Liver (tissue), 9 donors: ENCODE measurements around the gene BICRA. TPM values are rescaled to one million over a fixed set of nuclear protein-coding genes. Genes with fewer than 3 reads are reported as not detected.
"Not testable (repeated sequence)": the region's sequence is repeated elsewhere in the genome, so short reads cannot be mapped to it uniquely, and the experiment has no call there.

Source experiments
- DNase-seq: peaks from one replicate; pipeline ENCODE4 v3.0.0-alpha.2; 2017; ENCODE audit warnings: low spot score
- H3K27ac ChIP-seq, 2 donors: one replicate each; pipeline ENCODE4 v1.7.0; 2013; ENCODE audit warnings: inconsistent platforms in 2 of 2, low read length in 2 of 2, control low read depth in 1 of 2, low read depth in 1 of 2, mild to moderate bottlenecking in 1 of 2
- H3K27me3 ChIP-seq, 4 donors: one replicate each; pipeline versions ENCODE4 v1.6.1 to v1.7.0; 2013; ENCODE audit warnings: low read length in 3 of 4, inconsistent platforms in 1 of 4, mild to moderate bottlenecking in 1 of 4, moderate library complexity in 1 of 4; ENCODE audit not compliant: control insufficient read depth in 4 of 4, insufficient read depth in 4 of 4
- H3K36me3 ChIP-seq, 4 donors: one replicate each; pipeline versions ENCODE4 v1.6.1 to v1.7.0; 2013; ENCODE audit warnings: low read length in 3 of 4, mild to moderate bottlenecking in 3 of 4, low read depth in 1 of 4, moderate library complexity in 1 of 4; ENCODE audit not compliant: control insufficient read depth in 4 of 4, insufficient read depth in 3 of 4
- H3K4me1 ChIP-seq, 4 donors: one replicate each; pipeline versions ENCODE4 v1.6.1 to v1.7.0; 2013; ENCODE audit warnings: low read length in 3 of 4, mild to moderate bottlenecking in 3 of 4, moderate library complexity in 1 of 4; ENCODE audit not compliant: control insufficient read depth in 4 of 4, insufficient read depth in 4 of 4
- H3K4me3 ChIP-seq, 3 donors: one replicate each; pipeline versions ENCODE4 v1.6.1 to v1.7.0; 2013; ENCODE audit warnings: low read length in 3 of 3, control low read depth in 1 of 3, low read depth in 1 of 3, mild to moderate bottlenecking in 1 of 3
- H3K9ac ChIP-seq, 2 donors: one replicate each; pipeline ENCODE4 v1.7.0; 2013; ENCODE audit warnings: low read length in 2 of 2, mild to moderate bottlenecking in 2 of 2, moderate library complexity in 2 of 2, control low read depth in 1 of 2, low read depth in 1 of 2
- H3K9me3 ChIP-seq, 4 donors: one replicate each; pipeline versions ENCODE4 v1.6.1 to v1.7.0; 2013; ENCODE audit warnings: low read length in 3 of 4; ENCODE audit not compliant: control insufficient read depth in 4 of 4
- CTCF ChIP-seq: fragments of 150-350 bp; IDR thresholded peaks from 2 replicates; pipeline ENCODE4 v1.5.1; 2017; ENCODE audit warnings: improper control_type of control experiment, low read depth, low read length; ENCODE audit not compliant: missing input control
- EGR1 ChIP-seq, 2 donors: IDR thresholded peaks; 2 replicates each; pipeline ENCODE4 v1.6.1; 2016 to 2018; ENCODE audit warnings: antibody characterized with exemption in 2 of 2, low read depth in 2 of 2
- FOXA1 ChIP-seq: IDR thresholded peaks from 2 replicates; pipeline ENCODE4 v1.6.1; 2016; ENCODE audit warnings: antibody characterized with exemption
- FOXA2 ChIP-seq: IDR thresholded peaks from 2 replicates; pipeline ENCODE4 v1.6.1; 2016; ENCODE audit warnings: antibody characterized with exemption
- GABPA ChIP-seq, 2 donors: IDR thresholded peaks in 1 of 2; conservative IDR thresholded peaks in 1 of 2; 2 replicates each; pipeline ENCODE4 v1.6.1; 2016; ENCODE audit warnings: antibody characterized with exemption in 2 of 2, mild to moderate bottlenecking in 1 of 2, moderate library complexity in 1 of 2
- HNF4A ChIP-seq, 2 donors: conservative IDR thresholded peaks; 2 replicates each; pipeline ENCODE4 v1.6.1; 2016; ENCODE audit warnings: antibody characterized with exemption in 2 of 2, mild to moderate bottlenecking in 2 of 2
- HNF4G ChIP-seq: IDR thresholded peaks from 2 replicates; pipeline ENCODE4 v1.6.1; 2016; ENCODE audit warnings: antibody characterized with exemption
- JUND ChIP-seq, 2 donors: IDR thresholded peaks; 2 replicates each; pipeline ENCODE4 v1.6.1; 2016; ENCODE audit warnings: antibody characterized with exemption in 2 of 2
- NR2F2 ChIP-seq: IDR thresholded peaks from 2 replicates; pipeline ENCODE4 v1.6.1; 2016; ENCODE audit warnings: antibody characterized with exemption
- RAD21 ChIP-seq, 2 donors: IDR thresholded peaks; 2 replicates each; pipeline ENCODE4 v1.6.1; 2016; ENCODE audit warnings: antibody characterized with exemption in 2 of 2, mild to moderate bottlenecking in 2 of 2
- REST ChIP-seq: IDR thresholded peaks from 2 replicates; pipeline ENCODE4 v1.6.1; 2016; ENCODE audit warnings: antibody characterized with exemption, mild to moderate bottlenecking
- RXRA ChIP-seq, 2 donors: IDR thresholded peaks; 2 replicates each; pipeline ENCODE4 v1.6.1; 2017 to 2018; ENCODE audit warnings: antibody characterized with exemption in 2 of 2, mild to moderate bottlenecking in 1 of 2
- SP1 ChIP-seq: IDR thresholded peaks from 2 replicates; pipeline ENCODE4 v1.6.1; 2018; ENCODE audit warnings: antibody characterized with exemption, mild to moderate bottlenecking
- TAF1 ChIP-seq: conservative IDR thresholded peaks from 2 replicates; pipeline ENCODE4 v1.6.1; 2016; ENCODE audit warnings: antibody characterized with exemption, mild to moderate bottlenecking
- YY1 ChIP-seq: IDR thresholded peaks from 2 replicates; pipeline ENCODE4 v1.6.1; 2016; ENCODE audit warnings: antibody characterized with exemption, mild to moderate bottlenecking
- ZBTB33 ChIP-seq: IDR thresholded peaks from 2 replicates; pipeline ENCODE4 v1.6.1; 2016; ENCODE audit warnings: antibody characterized with exemption
- WGBS: extraction: QIAGEN DNeasy Blood & Tissue Kit; methylation state at CpG from one replicate; pipeline ENCODE4 v1.1.7; 2013; 5-methylcytosine and 5-hydroxymethylcytosine counted together
- polyA plus RNA-seq, 2 donors: library from polyadenylated mRNA; stranded (reverse) in 1 of 2; unstranded in 1 of 2; fragments of 200-250 nt in 1 of 2; fragments of >200 nt in 1 of 2; fragmentation: Nextera tagmentation in 1 of 2; extraction: Ambion mirVana in 1 of 2; gene quantifications; one replicate each; pipeline versions ENCODE4 v1.2.1 to v1.2.3, GENCODE V29; 2013 to 2015
- total RNA-seq, 2 donors: library from RNA; depleted of rRNA; stranded (reverse); fragments of >200 nt; gene quantifications; one replicate each; pipeline ENCODE4 v1.2.3, GENCODE V29; 2014
- TF ChIP-seq, protein P1 (sequence below): IDR thresholded peaks from 2 replicates; pipeline ENCODE4 v1.6.1; 2016; ENCODE audit warnings: antibody characterized with exemption
- TF ChIP-seq, protein P2 (sequence below): IDR thresholded peaks from 2 replicates; pipeline ENCODE4 v1.6.1; 2016; ENCODE audit warnings: antibody characterized with exemption
- donor health status: healthy.
- donor health status: healthy.
- donor health status: healthy.
- donor health status: healthy.
- donor health status: healthy.

BICRA gene
- total and polyA plus RNA-seq, 4 donors: 0.63 to 8.9 (median 3.0) TPM

- H3K9me3 ChIP-seq: no peaks in the 10 kb centered on the region
- no peak overlapping the region for H3K4me3 ChIP-seq
- peaks cover 0 to 2% (median 0%) of the 10 kb centered on the region in 4 donors for H3K27me3 ChIP-seq
- H3K9ac ChIP-seq: no peak overlapping the region
- DNase-seq: no peak
- no peak for TF ChIP-seq FOXA1
- TF ChIP-seq EGR1 (IDR thresholded peaks at IDR 0.05; ENCODE audit: low read depth in 2 of 2): no peak
- no peak for TF ChIP-seq REST
- TF ChIP-seq HNF4A (conservative IDR thresholded peaks at IDR 0.05): no peak
- no peak for TF ChIP-seq CTCF
- no peak for TF ChIP-seq ZBTB33
- TF ChIP-seq FOXA2: no peak
- no peak for TF ChIP-seq SP1
- TF ChIP-seq RXRA (IDR thresholded peaks at IDR 0.05): no peak
- TF ChIP-seq HNF4G: no peak
- TF ChIP-seq TAF1: no peak
- TF ChIP-seq NR2F2: no peak
- TF ChIP-seq YY1: no peak
- TF ChIP-seq RAD21 (IDR thresholded peaks at IDR 0.05): no peak
- no peak for TF ChIP-seq GABPA (IDR thresholded peaks at IDR 0.05 in 1 of 2, conservative IDR thresholded peaks at IDR 0.05 in 1 of 2)
- TF ChIP-seq, protein P1, sequence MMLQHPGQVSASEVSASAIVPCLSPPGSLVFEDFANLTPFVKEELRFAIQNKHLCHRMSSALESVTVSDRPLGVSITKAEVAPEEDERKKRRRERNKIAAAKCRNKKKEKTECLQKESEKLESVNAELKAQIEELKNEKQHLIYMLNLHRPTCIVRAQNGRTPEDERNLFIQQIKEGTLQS: no peak
- no peak for TF ChIP-seq JUND (IDR thresholded peaks at IDR 0.05)
- TF ChIP-seq, protein P2, sequence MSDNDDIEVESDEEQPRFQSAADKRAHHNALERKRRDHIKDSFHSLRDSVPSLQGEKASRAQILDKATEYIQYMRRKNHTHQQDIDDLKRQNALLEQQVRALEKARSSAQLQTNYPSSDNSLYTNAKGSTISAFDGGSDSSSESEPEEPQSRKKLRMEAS: no peak
- 91% methylated on average over 4 of the region's 4 CpGs for WGBS
- H3K36me3 ChIP-seq: peaks cover 0 to 3% (median 0%) of the 10 kb centered on the region in 4 donors
- H3K27ac ChIP-seq: no peak overlapping the region
- H3K4me1 ChIP-seq: peaks cover 0 to 4% (median 3%) of the 10 kb centered on the region in 4 donors
These were observed 105.4 kb downstream of the BICRA start for GRCh38 chr19:47714339-47714738.

- not testable (repeated sequence) for H3K27ac ChIP-seq, H3K9me3 ChIP-seq, H3K4me1 ChIP-seq, DNase-seq, H3K4me3 ChIP-seq, H3K36me3 ChIP-seq, H3K27me3 ChIP-seq, H3K9ac ChIP-seq
These were observed 105.9 kb downstream of the BICRA start for GRCh38 chr19:47714855-47715254.
